IMR-90 (cell line): ENCODE measurements around the gene MEGF8. TPM values are rescaled to one million over a fixed set of nuclear protein-coding genes. Genes with fewer than 3 reads are reported as not detected.

Experiments
- ATAC-seq: fragments of 200-7000 bp; cut with Tn5 transposase; 2 replicates; pipeline ENCODE4 v1.9.1; 2020; ENCODE audit warnings: low read depth, mild to moderate bottlenecking, moderate library complexity
- BruUV-seq: library from RNA; stranded (reverse); fragments of 400-500 nt; replicated peaks from 2 replicates; lab custom pipeline; 2021; lab: Mats Ljungman, UMichigan
- CTCF ChIA-PET: fragments of 300-600 bp; formaldehyde crosslinking; extraction: SDS; loops from one replicate; lab custom pipeline; 2021; ENCODE audit warnings: antibody characterized with exemption; lab: Yijun Ruan, JAX
- POLR2A ChIA-PET: fragments of 300-600 bp; sonication (Branson Sonifier 250); formaldehyde crosslinking; loops from one replicate; lab custom pipeline; 2022; ENCODE audit warnings: antibody characterized with exemption; ENCODE audit not compliant: unreplicated experiment; lab: Charles Lee
- DNase-seq: peaks from one replicate; pipeline ENCODE4 v3.0.0; 2013
- H2AFZ ChIP-seq: replicated peaks from 2 replicates; pipeline ENCODE3; 2013; ENCODE audit warnings: low read length, mild to moderate bottlenecking; ENCODE audit not compliant: poor library complexity
- H2AK5ac ChIP-seq: 2 replicates; pipeline ENCODE4 v1.6.1; 2013; ENCODE audit warnings: low read depth, low read length, inconsistent platforms
- H2AK9ac ChIP-seq: replicated peaks from 2 replicates; pipeline ENCODE3; 2013; ENCODE audit warnings: mild to moderate bottlenecking, low read depth, low read length, moderate library complexity; ENCODE audit not compliant: poor library complexity
- H2BK120ac ChIP-seq: 2 replicates; pipeline ENCODE4 v1.6.1; 2013; ENCODE audit warnings: low read depth, low read length, inconsistent platforms
- H2BK15ac ChIP-seq: 3 replicates; pipeline ENCODE4 v1.6.1; 2013; ENCODE audit warnings: low read depth, low read length, inconsistent platforms
- H2BK20ac ChIP-seq: 2 replicates; pipeline ENCODE4 v1.6.1; 2013; ENCODE audit warnings: low read depth, mild to moderate bottlenecking, inconsistent platforms, low read length, moderate library complexity
- H2BK5ac ChIP-seq: 2 replicates; pipeline ENCODE4 v1.6.1; 2013; ENCODE audit warnings: mild to moderate bottlenecking, low read depth, low read length, inconsistent platforms; ENCODE audit not compliant: poor library complexity, severe bottlenecking
- H3K14ac ChIP-seq: replicated peaks from 2 replicates; pipeline ENCODE4 v1.6.1; 2013; ENCODE audit warnings: low read depth, low read length, inconsistent platforms
- H3K18ac ChIP-seq: 2 replicates; pipeline ENCODE4 v1.6.1; 2013; ENCODE audit warnings: low read depth, low read length, control low read depth
- H3K23ac ChIP-seq: 2 replicates; pipeline ENCODE4 v1.6.1; 2013; ENCODE audit warnings: low read depth, low read length, inconsistent platforms
- H3K27ac ChIP-seq: 2 replicates; pipeline ENCODE4 v1.5.1; 2013; ENCODE audit warnings: mild to moderate bottlenecking, control low read depth, low read length; ENCODE audit not compliant: insufficient read depth
- H3K27me3 ChIP-seq: 2 replicates; pipeline ENCODE4 v1.6.1; 2013; ENCODE audit warnings: low read length; ENCODE audit not compliant: control insufficient read depth, insufficient read depth
- H3K36me3 ChIP-seq: 2 replicates; pipeline ENCODE4 v1.6.1; 2013; ENCODE audit warnings: low read length, mixed read lengths; ENCODE audit not compliant: control insufficient read depth, insufficient read depth
- H3K4ac ChIP-seq: 2 replicates; pipeline ENCODE4 v1.6.1; 2013; ENCODE audit warnings: low read depth, low read length, inconsistent platforms
- H3K4me1 ChIP-seq: 2 replicates; pipeline ENCODE4 v1.6.1; 2013; ENCODE audit warnings: low read length, mixed read lengths; ENCODE audit not compliant: control insufficient read depth, insufficient read depth
- H3K4me2 ChIP-seq: 2 replicates; pipeline ENCODE4 v1.6.1; 2013; ENCODE audit warnings: low read depth, mild to moderate bottlenecking, control low read depth, low read length, moderate library complexity
- H3K4me3 ChIP-seq: 2 replicates; pipeline ENCODE4 v1.5.1; 2013; ENCODE audit warnings: low read depth, mild to moderate bottlenecking, control low read depth, low read length, moderate library complexity; ENCODE audit not compliant: insufficient read depth
- H3K56ac ChIP-seq: 2 replicates; pipeline ENCODE4 v1.6.1; 2013; ENCODE audit warnings: low read length, inconsistent platforms; ENCODE audit not compliant: insufficient read depth; ENCODE audit errors: extremely low read depth
- H3K79me1 ChIP-seq, 2 experiments: 2 replicates each; pipeline ENCODE4 v1.6.1; 2013; ENCODE audit warnings: low read length in 2 of 2, inconsistent platforms in 1 of 2, low read depth in 1 of 2
- H3K9ac ChIP-seq: 2 replicates; pipeline ENCODE4 v1.6.1; 2013; ENCODE audit warnings: low read depth, low read length, control low read depth
- H3K9me1 ChIP-seq: 2 replicates; pipeline ENCODE4 v1.6.1; 2013; ENCODE audit warnings: low read length, inconsistent platforms; ENCODE audit not compliant: insufficient read depth
- H3K9me3 ChIP-seq: 2 replicates; pipeline ENCODE4 v1.6.1; 2013; ENCODE audit warnings: low read length; ENCODE audit not compliant: control insufficient read depth, insufficient read depth
- H4K20me1 ChIP-seq: 2 replicates; pipeline ENCODE4 v1.6.1; 2013; ENCODE audit warnings: low read length, inconsistent platforms; ENCODE audit not compliant: insufficient read depth
- H4K5ac ChIP-seq: 2 replicates; pipeline ENCODE4 v1.6.1; 2013; ENCODE audit warnings: mild to moderate bottlenecking, low read depth, low read length, control low read depth
- H4K8ac ChIP-seq, 2 experiments: 2 replicates each; pipeline ENCODE4 v1.6.1; 2013; ENCODE audit warnings: low read depth in 2 of 2, low read length in 2 of 2, control low read depth in 1 of 2, inconsistent platforms in 1 of 2
- H4K91ac ChIP-seq: 2 replicates; pipeline ENCODE4 v1.6.1; 2013; ENCODE audit warnings: low read depth, low read length, inconsistent platforms; ENCODE audit not compliant: insufficient read depth
- BHLHE40 ChIP-seq: fragments of 150-350 bp; IDR thresholded peaks from 2 replicates; pipeline ENCODE4 v1.6.1; 2016; ENCODE audit warnings: mild to moderate bottlenecking, low read depth, low read length
- CEBPB ChIP-seq: IDR thresholded peaks from 2 replicates; pipeline ENCODE4 v1.6.1; 2012; ENCODE audit warnings: low read depth, low read length, improper control_type of control experiment
- CHD1 ChIP-seq: IDR thresholded peaks from 2 replicates; pipeline ENCODE4 v1.6.1; 2012; ENCODE audit warnings: low read depth, low read length, improper control_type of control experiment
- CTCF ChIP-seq: conservative IDR thresholded peaks from 2 replicates; pipeline ENCODE4 v1.5.1; 2012; ENCODE audit warnings: mild to moderate bottlenecking, low read depth, low read length, improper control_type of control experiment
- FOS ChIP-seq: fragments of 150-350 bp; IDR thresholded peaks from 2 replicates; pipeline ENCODE4 v1.6.1; 2016; ENCODE audit warnings: low read depth, low read length
- MAFK ChIP-seq: IDR thresholded peaks from 2 replicates; pipeline ENCODE4 v1.6.1; 2012; ENCODE audit warnings: low read depth, low read length, improper control_type of control experiment
- MAZ ChIP-seq: IDR thresholded peaks from 2 replicates; pipeline ENCODE4 v1.6.1; 2012; ENCODE audit warnings: low read depth, mild to moderate bottlenecking, low read length, improper control_type of control experiment, moderate library complexity, borderline replicate concordance
- MXI1 ChIP-seq: IDR thresholded peaks from 2 replicates; pipeline ENCODE4 v1.6.1; 2012; ENCODE audit warnings: low read depth, mild to moderate bottlenecking, low read length, moderate library complexity, borderline replicate concordance
- NFE2L2 ChIP-seq: fragments of 150-350 bp; IDR thresholded peaks from 2 replicates; pipeline ENCODE4 v1.6.1; 2016; ENCODE audit warnings: low read depth, mild to moderate bottlenecking, low read length
- POLR2A ChIP-seq: IDR thresholded peaks from 2 replicates; pipeline ENCODE4 v1.6.1; 2012; ENCODE audit warnings: mild to moderate bottlenecking, low read depth, low read length
- RAD21 ChIP-seq: IDR thresholded peaks from 2 replicates; pipeline ENCODE4 v1.6.1; 2012; ENCODE audit warnings: low read length, improper control_type of control experiment
- RCOR1 ChIP-seq: IDR thresholded peaks from 2 replicates; pipeline ENCODE4 v1.6.1; 2012; ENCODE audit warnings: mild to moderate bottlenecking, low read length, improper control_type of control experiment; ENCODE audit not compliant: insufficient replicate concordance
- RFX5 ChIP-seq: IDR thresholded peaks from 2 replicates; pipeline ENCODE4 v1.8.0; 2012; ENCODE audit warnings: low read depth, mild to moderate bottlenecking, low read length, moderate library complexity
- USF2 ChIP-seq: fragments of 150-350 bp; IDR thresholded peaks from 2 replicates; pipeline ENCODE4 v1.6.1; 2017; ENCODE audit warnings: mild to moderate bottlenecking, antibody characterized with exemption, low read length, low read depth
- WGBS, 2 experiments: methylation state at CpG; one replicate each; pipeline versions ENCODE4 v1.1.5 to v1.1.7; 2013; ENCODE audit warnings: missing lambda C conversion rate in 2 of 2; ENCODE audit not compliant: insufficient read length in 1 of 2; ENCODE audit errors: extremely low coverage in 2 of 2; 5-methylcytosine and 5-hydroxymethylcytosine counted together
- dilution Hi-C: fragments of 300-500 bp; cut with HindIII; formaldehyde crosslinking; loops from one replicate; pipeline ENCODE4 v1.14.3; 2018; ENCODE audit warnings: low sequenced_read_pairs; ENCODE audit not compliant: unreplicated experiment
- in situ Hi-C: fragments of 300-500 bp; cut with MboI; formaldehyde crosslinking; loops from 3 replicates; pipeline ENCODE4 v1.14.3; 2019; ENCODE audit warnings: low sequenced_read_pairs, inconsistent platforms, mixed read lengths
- intact Hi-C: fragments of 100-400 bp; cut with micrococcal nuclease; formaldehyde crosslinking; loops from 2 replicates; pipeline ENCODE4 v1.10.0; 2022
- polyA plus RNA-seq, 3 experiments: library from polyadenylated mRNA; depleted of rRNA; stranded (reverse); fragments of >200 nt; gene quantifications; 2 replicates each; pipeline ENCODE4 v1.2.3, GENCODE V29; 2012; ENCODE audit warnings: low replicate concordance in 1 of 3
- total RNA-seq: library from RNA; depleted of rRNA; stranded (reverse); fragments of >200 nt; gene quantifications from 2 replicates; pipeline ENCODE4 v1.2.3, GENCODE V29; 2012

MEGF8 gene
- total and polyA plus RNA-seq, 2 of the 4 experiments (the other 2 are of a cell fraction) = 2.3 to 12.5 TPM

DNA sequence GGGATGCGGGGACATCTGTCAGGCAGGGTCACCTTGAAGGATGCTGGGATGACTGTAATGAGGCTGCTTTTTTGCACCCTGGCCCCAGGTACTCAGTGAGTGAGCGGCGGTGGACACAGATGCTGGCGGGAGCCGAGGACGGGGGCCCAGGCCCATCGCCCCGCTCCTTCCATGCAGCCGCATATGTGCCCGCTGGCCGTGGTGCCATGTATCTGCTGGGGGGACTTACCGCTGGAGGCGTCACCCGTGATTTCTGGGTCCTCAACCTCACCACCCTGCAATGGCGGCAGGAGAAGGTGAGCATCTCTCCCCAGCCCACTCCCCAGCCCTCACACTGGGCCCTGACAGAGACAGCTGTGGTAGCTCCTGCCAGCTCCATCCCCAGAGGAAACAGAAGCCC is 31.3 kb downstream of the MEGF8 start:
- WGBS, 2 experiments = 94% methylated on average over 7 of the region's 15 CpGs; no CpG with 5 or more reads in 1 of the 2 experiments
- Histone ChIP-seq H3K79me1 (no peaks in the 10 kb centered on the region), H3K23ac (no peak overlapping the region), H2AK5ac (no peak overlapping the region), H4K8ac (no peak overlapping the region), H3K4me2 (no peak overlapping the region), H3K27me3 (no peaks in the 10 kb centered on the region), H3K14ac (no peak overlapping the region), H3K4me3 (no peak overlapping the region), H2BK15ac (no peak overlapping the region), H4K91ac (no peak overlapping the region), H2AFZ (no peak overlapping the region), H3K9me3 (no peaks in the 10 kb centered on the region), H3K36me3 (peaks cover 38% of the 10 kb centered on the region), H2BK20ac (no peak overlapping the region), H3K9me1 (0 out of 2 replicates have a peak, but pooled peaks cover 4% of the 10 kb centered on the region), H4K5ac (no peak overlapping the region), H2AK9ac (no peak overlapping the region), H3K18ac (no peak overlapping the region), H3K27ac (no peak overlapping the region), H3K4ac (no peak overlapping the region), H3K4me1 (no peaks in the 10 kb centered on the region), H4K20me1 (no peaks in the 10 kb centered on the region), H2BK120ac (no peak overlapping the region), H2BK5ac (no peak overlapping the region), H3K56ac (no peak overlapping the region), H3K9ac (no peak overlapping the region)
- POLR2A ChIA-PET = no interaction called here
- dilution Hi-C loops (no loop called here), in situ Hi-C loops (no loop called here), intact Hi-C loops (no loop called here)
- DNase-seq (no peak), ATAC-seq (no peak)
- TF ChIP-seq RAD21 (no peak), MAFK (no peak), POLR2A (no peak), CTCF (no peak), MAZ (no peak), MXI1 (no peak), BHLHE40 (no peak), NFE2L2 (no peak), CHD1 (no peak), FOS (no peak), RFX5 (no peak), CEBPB (no peak), RCOR1 (no peak), USF2 (no peak)
- no TSS peak for BruUV-seq
- CTCF ChIA-PET = no interaction called here
